ENCODE results near the gene KCNMB3.

KCNMB3 gene

DNA sequence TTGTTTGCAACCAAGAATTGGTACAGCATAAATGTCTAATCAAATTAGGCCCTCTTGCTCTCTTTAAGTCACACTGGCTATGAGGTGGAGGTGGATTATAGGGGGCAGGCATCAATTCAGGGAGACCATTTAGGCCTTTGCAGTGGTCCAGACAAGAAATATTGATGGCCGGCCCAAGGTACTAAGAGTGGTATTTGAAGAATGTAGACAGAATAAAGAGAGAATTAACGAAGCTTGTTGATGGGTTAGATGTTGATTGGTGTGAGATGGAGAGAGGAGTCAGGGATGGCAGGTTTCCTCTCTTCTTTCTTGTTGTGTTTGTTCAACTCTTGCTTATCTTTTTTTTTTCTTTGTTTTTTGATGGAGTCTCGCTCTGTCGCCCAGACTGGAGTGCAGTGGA, 54.2 kb downstream of the KCNMB3 start:
- no peaks in the 10 kb centered on the region for H3K27me3 ChIP-seq (ENCODE audit: insufficient read depth, insufficient read length)
- no peak for DNase-seq (ENCODE audit: low read depth, low spot score)
- H3K9ac ChIP-seq (ENCODE audit: insufficient read length, low read depth): no peak overlapping the region
- no peak overlapping the region for H3K4me3 ChIP-seq (ENCODE audit: insufficient read length, low read depth)
- no peaks in the 10 kb centered on the region; the same call in 1 of the 2 replicates for H3K9me3 ChIP-seq (ENCODE audit: insufficient read depth, low read length)
- H3K36me3 ChIP-seq (ENCODE audit: insufficient read depth, insufficient read length, low read length): no peaks in the 10 kb centered on the region
- no peaks in the 10 kb centered on the region for H3K4me1 ChIP-seq (ENCODE audit: insufficient read depth, insufficient read length)
- no peak for TF ChIP-seq SUZ12 (IDR thresholded peaks at IDR 0.05; ENCODE audit: extremely low read depth, insufficient read depth, insufficient read length)
- no peak for TF ChIP-seq YY1 (IDR thresholded peaks at IDR 0.05; ENCODE audit: insufficient read depth, insufficient read length)
- TF ChIP-seq ZNF274 (IDR thresholded peaks at IDR 0.05; ENCODE audit: low read depth, low read length): no peak

DNA sequence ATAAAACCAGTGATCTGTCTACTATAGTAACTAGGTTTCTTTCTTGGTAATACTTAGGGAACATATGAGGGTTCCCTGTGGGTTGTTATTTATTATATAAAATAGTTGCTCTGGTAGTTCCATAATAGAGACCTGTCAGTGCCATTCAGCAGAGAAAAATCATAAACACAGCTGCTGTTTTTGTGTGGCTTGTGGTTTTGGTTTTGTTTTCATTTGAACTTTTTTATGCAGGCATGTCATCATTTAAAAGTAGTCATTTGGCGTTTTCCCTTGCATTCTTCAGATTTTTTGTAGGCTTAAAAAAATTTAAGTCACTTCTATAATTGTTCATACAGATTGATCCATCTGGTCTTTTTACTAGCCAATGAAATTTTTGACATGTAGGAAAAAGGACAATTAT, 54.8 kb downstream of the KCNMB3 start:
- no peak for DNase-seq (ENCODE audit: low read depth, low spot score)
- no peak overlapping the region for H3K9ac ChIP-seq (ENCODE audit: insufficient read length, low read depth)
- no peak overlapping the region for H3K4me3 ChIP-seq (ENCODE audit: insufficient read length, low read depth)
- TF ChIP-seq SUZ12 (IDR thresholded peaks at IDR 0.05; ENCODE audit: extremely low read depth, insufficient read depth, insufficient read length) (no peak), YY1 (IDR thresholded peaks at IDR 0.05; ENCODE audit: insufficient read depth, insufficient read length) (no peak), ZNF274 (IDR thresholded peaks at IDR 0.05; ENCODE audit: low read depth, low read length) (no peak)
- no peaks in the 10 kb centered on the region for H3K27me3 ChIP-seq (ENCODE audit: insufficient read depth, insufficient read length)
- no peaks in the 10 kb centered on the region for H3K4me1 ChIP-seq (ENCODE audit: insufficient read depth, insufficient read length)
- H3K36me3 ChIP-seq (ENCODE audit: insufficient read depth, insufficient read length, low read length): no peaks in the 10 kb centered on the region
- no peaks in the 10 kb centered on the region; the same call in 1 of the 2 replicates for H3K9me3 ChIP-seq (ENCODE audit: insufficient read depth, low read length)

GRCh38 chr3:179194931-179195330, 56.0 kb downstream of the KCNMB3 start:
- Histone ChIP-seq H3K36me3 (ENCODE audit: insufficient read depth, insufficient read length, low read length) (no peaks in the 10 kb centered on the region), H3K4me3 (ENCODE audit: insufficient read length, low read depth) (no peak overlapping the region), H3K27me3 (ENCODE audit: insufficient read depth, insufficient read length) (no peaks in the 10 kb centered on the region), H3K9ac (ENCODE audit: insufficient read length, low read depth) (no peak overlapping the region), H3K4me1 (ENCODE audit: insufficient read depth, insufficient read length) (no peaks in the 10 kb centered on the region), H3K9me3 (ENCODE audit: insufficient read depth, low read length) (no peaks in the 10 kb centered on the region; the same call in 1 of the 2 replicates)
- DNase-seq (ENCODE audit: low read depth, low spot score): no peak
- TF ChIP-seq YY1 (IDR thresholded peaks at IDR 0.05; ENCODE audit: insufficient read depth, insufficient read length) (no peak), SUZ12 (IDR thresholded peaks at IDR 0.05; ENCODE audit: extremely low read depth, insufficient read depth, insufficient read length) (no peak), ZNF274 (IDR thresholded peaks at IDR 0.05; ENCODE audit: low read depth, low read length) (no peak)

Measured in NT2/D1 (cell line).